Measurements from ENCODE around the gene TBC1D22A.
A peak's percentile ranks its signal among the peaks of the same experiment; 100 is the strongest.

TBC1D22A gene

GRCh38 chr22:47204002-47204979 is 441.8 kb downstream of the TBC1D22A start:
- H3K27me3 ChIP-seq = peaks cover 0 to 33% of the 10 kb centered on the region in 2 donors
- no peaks in the 10 kb centered on the region for H3K9me3 ChIP-seq
- H3K4me1 ChIP-seq = no peaks in the 10 kb centered on the region
- H3K36me3 ChIP-seq = no peaks in the 10 kb centered on the region
- TF ChIP-seq CTCF (IDR thresholded peaks at IDR 0.05) = no peak
- peak in 1 of 2 donors; percentile 44 for DNase-seq
- H3K27ac ChIP-seq = no peak overlapping the region
- intact Hi-C loops (cut with DNase I; ENCODE audit: low total_unique reads) = no loop called here
- H3K4me3 ChIP-seq = no peak overlapping the region

GRCh38 chr22:47205081-47205491 is 442.6 kb downstream of the TBC1D22A start:
- TF ChIP-seq CTCF (IDR thresholded peaks at IDR 0.05) = no peak
- Histone ChIP-seq H3K4me1 (no peaks in the 10 kb centered on the region), H3K9me3 (no peaks in the 10 kb centered on the region), H3K36me3 (no peaks in the 10 kb centered on the region), H3K27ac (no peak overlapping the region), H3K4me3 (no peak overlapping the region), H3K27me3 (peaks cover 0 to 29% of the 10 kb centered on the region in 2 donors)
- intact Hi-C loops (cut with DNase I; ENCODE audit: low total_unique reads) = no loop called here
- DNase-seq = peak in 1 of 2 donors; percentile 53

GRCh38 chr22:47205554-47205953 is 443.1 kb downstream of the TBC1D22A start:
- no peaks in the 10 kb centered on the region for H3K4me1 ChIP-seq
- no peak overlapping the region for H3K27ac ChIP-seq
- TF ChIP-seq CTCF (IDR thresholded peaks at IDR 0.05) = no peak
- no peak for DNase-seq
- no peaks in the 10 kb centered on the region for H3K36me3 ChIP-seq
- H3K4me3 ChIP-seq = no peak overlapping the region
- intact Hi-C loops (cut with DNase I; ENCODE audit: low total_unique reads) = no loop called here
- H3K9me3 ChIP-seq = no peaks in the 10 kb centered on the region
- peaks cover 0 to 25% of the 10 kb centered on the region in 2 donors for H3K27me3 ChIP-seq

- Histone ChIP-seq H3K36me3 (no peaks in the 10 kb centered on the region), H3K4me1 (no peaks in the 10 kb centered on the region), H3K4me3 (no peak overlapping the region), H3K9me3 (no peaks in the 10 kb centered on the region), H3K27ac (no peak overlapping the region), H3K27me3 (peaks cover 0 to 25% of the 10 kb centered on the region in 2 donors)
- DNase-seq = no peak
- no peak for TF ChIP-seq CTCF (IDR thresholded peaks at IDR 0.05)
- intact Hi-C loops (cut with DNase I; ENCODE audit: low total_unique reads) = no loop called here
These were observed 443.7 kb downstream of the TBC1D22A start for GRCh38 chr22:47206164-47206563.

GRCh38 chr22:47206666-47207218 is 444.3 kb downstream of the TBC1D22A start:
- peak in 1 of 2 donors; percentile 27 for DNase-seq
- no peak for TF ChIP-seq CTCF (IDR thresholded peaks at IDR 0.05)
- Histone ChIP-seq H3K27me3 (peaks cover 0 to 19% of the 10 kb centered on the region in 2 donors), H3K4me1 (no peaks in the 10 kb centered on the region), H3K9me3 (no peaks in the 10 kb centered on the region), H3K27ac (no peak overlapping the region), H3K4me3 (no peak overlapping the region), H3K36me3 (no peaks in the 10 kb centered on the region)
- intact Hi-C loops (cut with DNase I; ENCODE audit: low total_unique reads) = no loop called here
